Stimulated activated naive CD8-positive, alpha-beta T cell treated with anti-CD3 and anti-CD28 coated beads, Interleukin-15, Interleukin-2, amounts not matched to agents 100 ng/mL and 50 ng/mL, for 24 hours (primary cell): ENCODE measurements around the gene SLC27A2.

Experiments used
- H3K27ac Mint-ChIP-seq: one replicate; pipeline ENCODE4 v1.8.0; 2021; ENCODE audit warnings: mild to moderate bottlenecking, mixed read lengths
- H3K27me3 Mint-ChIP-seq: one replicate; pipeline ENCODE4 v1.8.0; 2021; ENCODE audit warnings: mixed read lengths
- H3K36me3 Mint-ChIP-seq: one replicate; pipeline ENCODE4 v1.8.0; 2021; ENCODE audit warnings: low read depth, mixed read lengths
- H3K4me1 Mint-ChIP-seq: one replicate; pipeline ENCODE4 v1.8.0; 2021; ENCODE audit warnings: low read depth, mixed read lengths
- H3K4me3 Mint-ChIP-seq: one replicate; pipeline ENCODE4 v1.8.0; 2021; ENCODE audit warnings: mild to moderate bottlenecking, mixed read lengths
- H3K9me3 Mint-ChIP-seq: one replicate; pipeline ENCODE4 v1.8.0; 2021; ENCODE audit warnings: mixed read lengths

The SLC27A2 gene

DNA sequence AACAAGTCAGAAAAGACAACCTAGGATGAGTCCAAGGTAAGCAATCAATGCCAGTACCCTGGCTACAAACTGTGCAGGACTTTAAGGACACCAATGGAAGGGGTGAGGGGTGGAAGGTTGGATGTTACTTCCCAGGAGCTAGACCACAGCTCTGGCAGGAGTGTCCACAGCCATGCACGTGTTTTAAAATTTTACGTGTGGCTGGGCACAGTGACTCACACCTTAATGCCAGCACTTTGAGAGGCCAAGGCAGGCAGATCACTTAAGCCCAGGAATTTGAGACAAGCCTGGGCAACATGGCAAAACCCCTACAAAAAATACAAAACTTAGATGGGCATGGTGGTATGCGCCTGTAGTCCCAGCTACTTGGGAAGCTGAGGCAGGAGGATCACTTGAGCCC lies 98.3 kb downstream of the SLC27A2 start:
- Mint-ChIP-seq H3K4me3 (no peak overlapping the region), H3K36me3 (peaks cover 45% of the 10 kb centered on the region), H3K4me1 (peaks cover 21% of the 10 kb centered on the region), H3K27ac (no peak overlapping the region), H3K27me3 (no peaks in the 10 kb centered on the region), H3K9me3 (no peaks in the 10 kb centered on the region)

- Mint-ChIP-seq H3K27ac (no peak overlapping the region), H3K4me3 (no peak overlapping the region), H3K27me3 (no peaks in the 10 kb centered on the region), H3K36me3 (peaks cover 52% of the 10 kb centered on the region), H3K4me1 (peaks cover 9% of the 10 kb centered on the region), H3K9me3 (no peaks in the 10 kb centered on the region)
Observed at GRCh38 chr15:50281427-50281826, 99.4 kb downstream of the SLC27A2 start.
